Mesendoderm (in vitro differentiated cells): ENCODE measurements around the gene FIGNL2.

Source experiments
- DNase-seq: peaks from one replicate; pipeline ENCODE4 v3.0.0; 2013
- H2AK5ac ChIP-seq: 2 replicates; pipeline ENCODE4 v1.6.1; 2013; ENCODE audit warnings: low read length, inconsistent platforms
- H2BK120ac ChIP-seq: 2 replicates; pipeline ENCODE4 v1.6.1; 2013; ENCODE audit warnings: low read depth, mild to moderate bottlenecking, low read length, moderate library complexity, mixed read lengths
- H2BK15ac ChIP-seq: replicated peaks from 2 replicates; pipeline ENCODE4 v1.6.1; 2013; ENCODE audit warnings: low read depth, mild to moderate bottlenecking, moderate library complexity
- H2BK5ac ChIP-seq: 2 replicates; pipeline ENCODE4 v1.6.1; 2013; ENCODE audit warnings: low read length, inconsistent platforms
- H3K18ac ChIP-seq: 2 replicates; pipeline ENCODE4 v1.6.1; 2013; ENCODE audit warnings: mild to moderate bottlenecking, low read length, mixed read lengths
- H3K23ac ChIP-seq: one replicate; pipeline ENCODE4 v1.6.1; 2013; ENCODE audit warnings: low read length
- H3K27ac ChIP-seq: 2 replicates; pipeline ENCODE4 v1.5.1; 2013; ENCODE audit warnings: low read depth, mild to moderate bottlenecking, inconsistent platforms, low read length, moderate library complexity
- H3K27me3 ChIP-seq: 2 replicates; pipeline ENCODE4 v1.6.1; 2013; ENCODE audit warnings: low read length, control low read depth, mild to moderate bottlenecking, inconsistent platforms; ENCODE audit not compliant: insufficient read depth, poor library complexity
- H3K36me3 ChIP-seq: 2 replicates; pipeline ENCODE4 v1.6.1; 2013; ENCODE audit warnings: low read length, inconsistent platforms; ENCODE audit not compliant: control insufficient read depth, insufficient read depth
- H3K4ac ChIP-seq: one replicate; pipeline ENCODE4 v1.6.1; 2013; ENCODE audit warnings: low read depth, mild to moderate bottlenecking, low read length, moderate library complexity
- H3K4me1 ChIP-seq: 2 replicates; pipeline ENCODE4 v1.6.1; 2013; ENCODE audit warnings: low read depth, low read length, inconsistent platforms; ENCODE audit not compliant: control insufficient read depth
- H3K4me2 ChIP-seq: 2 replicates; pipeline ENCODE4 v1.6.1; 2013; ENCODE audit warnings: low read length
- H3K4me3 ChIP-seq: 2 replicates; pipeline ENCODE4 v1.5.1; 2013; ENCODE audit warnings: mild to moderate bottlenecking, low read length
- H3K56ac ChIP-seq: one replicate; pipeline ENCODE4 v1.6.1; 2013; ENCODE audit warnings: low read length
- H3K79me1 ChIP-seq: 2 replicates; pipeline ENCODE4 v1.6.1; 2013; ENCODE audit warnings: low read length, inconsistent platforms
- H3K79me2 ChIP-seq: 2 replicates; pipeline ENCODE4 v1.6.1; 2013; ENCODE audit warnings: mild to moderate bottlenecking, low read length; ENCODE audit not compliant: control insufficient read depth, insufficient read depth
- H3K9ac ChIP-seq: 2 replicates; pipeline ENCODE4 v1.6.1; 2013; ENCODE audit warnings: low read length, inconsistent platforms
- H4K5ac ChIP-seq: one replicate; pipeline ENCODE4 v1.6.1; 2013; ENCODE audit warnings: low read length
- H4K8ac ChIP-seq: one replicate; pipeline ENCODE4 v1.6.1; 2013; ENCODE audit warnings: low read depth, mild to moderate bottlenecking, control low read depth, low read length, moderate library complexity
- WGBS: extraction: QIAGEN DNeasy Blood & Tissue Kit; methylation state at CpG from one replicate; pipeline ENCODE4 v1.1.7; 2013; ENCODE audit warnings: low lambda C conversion rate, missing lambda C conversion rate; ENCODE audit not compliant: insufficient coverage; ENCODE audit errors: extremely low coverage; 5-methylcytosine and 5-hydroxymethylcytosine counted together

FIGNL2 gene

GRCh38 chr12:51818086-51818485 is 30.4 kb downstream of the FIGNL2 start:
- no peak for DNase-seq
- Histone ChIP-seq H3K18ac (no peak overlapping the region), H4K5ac (no peak overlapping the region), H3K4me1 (peaks cover 2% of the 10 kb centered on the region), H2BK120ac (no peak overlapping the region), H2BK15ac (no peak overlapping the region), H3K23ac (no peak overlapping the region), H3K9ac (no peak overlapping the region), H3K4me3 (no peak overlapping the region), H3K79me2 (no peaks in the 10 kb centered on the region), H3K4ac (no peak overlapping the region), H2AK5ac (no peak overlapping the region), H3K36me3 (no peaks in the 10 kb centered on the region), H2BK5ac (no peak overlapping the region), H3K27me3 (peaks cover 5% of the 10 kb centered on the region), H3K56ac (no peak overlapping the region), H3K4me2 (no peak overlapping the region), H3K79me1 (no peaks in the 10 kb centered on the region), H3K27ac (no peak overlapping the region), H4K8ac (no peak overlapping the region)
- WGBS, result no CpG with 5 or more reads among the region's 5 CpGs

GRCh38 chr12:51817027-51817953 is 31.2 kb downstream of the FIGNL2 start:
- H3K79me1 ChIP-seq, result no peaks in the 10 kb centered on the region
- H2BK5ac ChIP-seq, result no peak overlapping the region
- no CpG with 5 or more reads among the region's 10 CpGs for WGBS
- H2AK5ac ChIP-seq, result no peak overlapping the region
- no peak overlapping the region for H4K8ac ChIP-seq
- H3K79me2 ChIP-seq, result no peaks in the 10 kb centered on the region
- no peak overlapping the region for H3K4me2 ChIP-seq
- H3K23ac ChIP-seq, result no peak overlapping the region
- H3K56ac ChIP-seq, result no peak overlapping the region
- H3K9ac ChIP-seq, result no peak overlapping the region
- H3K18ac ChIP-seq, result no peak overlapping the region
- H3K4me1 ChIP-seq, result peaks cover 2% of the 10 kb centered on the region
- H2BK120ac ChIP-seq, result no peak overlapping the region
- H4K5ac ChIP-seq, result no peak overlapping the region
- H2BK15ac ChIP-seq, result no peak overlapping the region
- H3K4me3 ChIP-seq, result no peak overlapping the region
- H3K4ac ChIP-seq, result no peak overlapping the region
- no peak for DNase-seq
- H3K36me3 ChIP-seq, result no peaks in the 10 kb centered on the region
- H3K27me3 ChIP-seq, result peaks cover 5% of the 10 kb centered on the region
- H3K27ac ChIP-seq, result no peak overlapping the region

- H3K79me1 ChIP-seq, result no peaks in the 10 kb centered on the region
- H3K9ac ChIP-seq, result no peak overlapping the region
- H3K27me3 ChIP-seq, result peaks cover 5% of the 10 kb centered on the region
- no peak overlapping the region for H4K5ac ChIP-seq
- no peak overlapping the region for H2BK15ac ChIP-seq
- H3K4me3 ChIP-seq, result no peak overlapping the region
- H3K4me2 ChIP-seq, result no peak overlapping the region
- no peak overlapping the region for H3K18ac ChIP-seq
- H2AK5ac ChIP-seq, result no peak overlapping the region
- H4K8ac ChIP-seq, result no peak overlapping the region
- no peak overlapping the region for H3K23ac ChIP-seq
- H3K27ac ChIP-seq, result no peak overlapping the region
- peak; percentile 76 for DNase-seq
- H3K56ac ChIP-seq, result no peak overlapping the region
- peaks cover 2% of the 10 kb centered on the region for H3K4me1 ChIP-seq
- no peak overlapping the region for H3K4ac ChIP-seq
- no peaks in the 10 kb centered on the region for H3K79me2 ChIP-seq
- no peaks in the 10 kb centered on the region for H3K36me3 ChIP-seq
- no CpG with 5 or more reads among the region's 6 CpGs for WGBS
- H2BK5ac ChIP-seq, result no peak overlapping the region
- no peak overlapping the region for H2BK120ac ChIP-seq
Measured at GRCh38 chr12:51815571-51815970, 32.9 kb downstream of the FIGNL2 start.

GRCh38 chr12:51814311-51815088 is 34.0 kb downstream of the FIGNL2 start:
- H3K4me3 ChIP-seq, result peak overlapping the region; percentile 30
- H3K9ac ChIP-seq, result peak overlapping the region; percentile 73
- peak overlapping the region; percentile 86 for H3K56ac ChIP-seq
- no peak overlapping the region for H2AK5ac ChIP-seq
- no peaks in the 10 kb centered on the region for H3K79me1 ChIP-seq
- H4K8ac ChIP-seq, result no peak overlapping the region
- H3K18ac ChIP-seq, result peak overlapping the region; percentile 90
- H2BK5ac ChIP-seq, result no peak overlapping the region
- no peak overlapping the region for H3K23ac ChIP-seq
- no peak overlapping the region for H2BK120ac ChIP-seq
- peak; percentile 82 for DNase-seq
- H4K5ac ChIP-seq, result no peak overlapping the region
- H2BK15ac ChIP-seq, result no peak overlapping the region
- H3K4me2 ChIP-seq, result peak overlapping the region; percentile 52
- H3K27me3 ChIP-seq, result peaks cover 5% of the 10 kb centered on the region
- H3K36me3 ChIP-seq, result no peaks in the 10 kb centered on the region
- WGBS, result no CpG with 5 or more reads among the region's 100 CpGs
- peaks cover 2% of the 10 kb centered on the region for H3K4me1 ChIP-seq
- no peaks in the 10 kb centered on the region for H3K79me2 ChIP-seq
- H3K27ac ChIP-seq, result no peak overlapping the region
- peak overlapping the region; percentile 76 for H3K4ac ChIP-seq

- Histone ChIP-seq H3K4ac (peak overlapping the region; percentile 48), H2BK15ac (no peak overlapping the region), H3K9ac (peak overlapping the region; percentile 67), H4K8ac (no peak overlapping the region), H2AK5ac (no peak overlapping the region), H2BK5ac (no peak overlapping the region), H4K5ac (no peak overlapping the region), H3K27ac (no peak overlapping the region), H3K23ac (peak overlapping the region; percentile 59), H3K4me2 (peak overlapping the region; percentile 52), H3K4me1 (peaks cover 2% of the 10 kb centered on the region), H3K56ac (peak overlapping the region; percentile 73), H3K27me3 (peaks cover 5% of the 10 kb centered on the region), H3K36me3 (no peaks in the 10 kb centered on the region), H3K79me1 (no peaks in the 10 kb centered on the region), H3K4me3 (no peak overlapping the region), H2BK120ac (no peak overlapping the region), H3K79me2 (no peaks in the 10 kb centered on the region), H3K18ac (peak overlapping the region; percentile 46)
- DNase-seq, result no peak
- WGBS, result no CpG with 5 or more reads among the region's 34 CpGs
Measured at GRCh38 chr12:51813931-51814310, 34.6 kb downstream of the FIGNL2 start.
